ENCODE measurements around the gene RAI14.

RAI14 gene

GRCh38 chr5:34698109-34698419, 41.9 kb downstream of the RAI14 start:
- Histone ChIP-seq H2AFZ (ENCODE audit: low read length) (no peak overlapping the region), H3K9me2 (replicated peaks; ENCODE audit: insufficient read depth, low read length) (no peaks in the 10 kb centered on the region), H3K4me2 (ENCODE audit: low read depth, low read length) (no peak overlapping the region), H3K9me3 (replicated peaks; ENCODE audit: insufficient read depth, low read length) (no peaks in the 10 kb centered on the region), H3K27ac (ENCODE audit: low read length) (no peak overlapping the region), H3K4me1 (ENCODE audit: low read length) (no peaks in the 10 kb centered on the region), H3F3A (ENCODE audit: insufficient read depth, low read length) (no peaks in the 10 kb centered on the region), H3K4me3 (ENCODE audit: low read length) (no peak overlapping the region), H4K20me1 (ENCODE audit: insufficient read depth, low read length) (no peaks in the 10 kb centered on the region), H3K9ac (ENCODE audit: low read length) (no peak overlapping the region), H3K27me3 (replicated peaks; ENCODE audit: insufficient read depth, low read length) (no peaks in the 10 kb centered on the region), H3K79me2 (ENCODE audit: low read length) (no peaks in the 10 kb centered on the region), H3K36me3 (replicated peaks; ENCODE audit: insufficient read depth, low read length) (no peaks in the 10 kb centered on the region)
- DNase-seq: no peak
- no peak for TF ChIP-seq EZH2 (optimal IDR thresholded peaks at IDR 0.05; ENCODE audit: low read depth, low read length)
- no peak for TF ChIP-seq CTCF (IDR thresholded peaks at IDR 0.05; ENCODE audit: low read length)
- no peak for TF ChIP-seq EZH2phosphoT487 (IDR thresholded peaks at IDR 0.05; ENCODE audit: low read length)

DNA sequence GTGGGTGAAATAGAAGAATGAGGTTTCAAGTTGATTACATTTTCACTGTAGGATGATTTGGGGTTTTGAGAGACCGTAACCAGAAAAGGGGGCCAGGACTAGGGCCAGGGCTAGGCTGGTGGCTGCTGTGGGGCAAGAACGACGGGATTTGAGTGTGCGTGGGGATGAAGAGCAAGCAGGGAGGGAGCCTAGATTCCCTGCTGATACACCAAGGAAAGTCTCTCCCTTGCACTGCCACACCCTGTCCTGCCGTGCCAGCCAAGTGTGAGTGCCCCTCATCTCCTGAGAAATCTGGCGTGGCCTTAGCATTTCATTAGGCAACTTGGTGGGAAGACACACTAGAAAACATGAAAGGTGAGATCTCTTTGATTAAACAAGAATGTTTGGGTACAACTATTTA, 42.6 kb downstream of the RAI14 start:
- Histone ChIP-seq H3K9me3 (replicated peaks; ENCODE audit: insufficient read depth, low read length) (no peaks in the 10 kb centered on the region), H3K9ac (ENCODE audit: low read length) (no peak overlapping the region), H4K20me1 (ENCODE audit: insufficient read depth, low read length) (no peaks in the 10 kb centered on the region), H3K36me3 (replicated peaks; ENCODE audit: insufficient read depth, low read length) (no peaks in the 10 kb centered on the region), H3F3A (ENCODE audit: insufficient read depth, low read length) (no peaks in the 10 kb centered on the region), H2AFZ (ENCODE audit: low read length) (no peak overlapping the region), H3K4me3 (ENCODE audit: low read length) (no peak overlapping the region), H3K4me1 (ENCODE audit: low read length) (no peaks in the 10 kb centered on the region), H3K27me3 (replicated peaks; ENCODE audit: insufficient read depth, low read length) (no peaks in the 10 kb centered on the region), H3K27ac (ENCODE audit: low read length) (no peak overlapping the region), H3K9me2 (replicated peaks; ENCODE audit: insufficient read depth, low read length) (no peaks in the 10 kb centered on the region), H3K79me2 (ENCODE audit: low read length) (no peaks in the 10 kb centered on the region), H3K4me2 (ENCODE audit: low read depth, low read length) (no peak overlapping the region)
- TF ChIP-seq EZH2 (optimal IDR thresholded peaks at IDR 0.05; ENCODE audit: low read depth, low read length) (no peak), CTCF (IDR thresholded peaks at IDR 0.05; ENCODE audit: low read length) (no peak), EZH2phosphoT487 (IDR thresholded peaks at IDR 0.05; ENCODE audit: low read length) (no peak)
- DNase-seq: no peak

DNA sequence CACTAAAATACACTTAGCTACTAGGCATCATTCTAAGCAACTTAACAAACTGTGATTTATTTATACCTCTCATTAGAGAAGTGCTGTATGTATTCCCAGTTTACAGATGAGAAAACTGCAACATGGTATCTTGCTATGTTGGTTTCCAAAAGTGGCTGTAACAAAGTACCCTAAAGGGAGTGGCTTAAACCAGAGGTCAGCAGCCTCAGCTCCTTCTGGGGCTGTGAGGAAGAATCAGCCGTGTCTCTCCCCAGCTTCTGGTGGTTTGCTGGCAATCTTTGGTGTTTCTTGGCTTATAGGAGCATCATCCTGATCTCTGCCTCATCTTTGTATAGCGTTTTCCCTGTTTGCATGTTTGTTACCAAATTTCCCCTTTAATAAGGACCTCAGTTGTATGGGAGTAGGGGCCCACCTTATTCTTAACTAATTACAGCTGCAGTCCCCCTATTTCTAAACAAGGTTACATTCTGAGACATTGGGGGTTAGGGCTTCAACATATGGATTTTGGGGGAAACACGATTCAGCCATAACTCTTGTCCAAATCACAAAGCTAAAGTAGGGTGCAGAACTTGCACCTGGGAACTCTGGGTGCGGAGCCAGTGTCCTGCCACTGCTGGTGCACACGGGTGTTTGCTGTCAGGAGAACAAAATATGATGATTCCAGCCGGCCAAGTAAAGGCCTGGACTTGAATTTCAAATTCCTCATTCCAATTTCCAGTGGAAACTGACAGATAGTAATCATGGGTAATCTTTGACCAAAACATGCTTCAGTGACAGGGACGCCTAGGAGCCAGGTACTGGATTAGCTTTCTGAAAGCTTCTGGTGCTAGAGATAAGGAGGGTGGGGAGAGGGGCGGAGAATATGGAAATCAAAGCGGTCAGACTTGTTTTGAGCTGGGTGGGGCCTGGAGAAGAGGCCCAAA, 43.3 kb downstream of the RAI14 start:
- H3K9me3 ChIP-seq (replicated peaks; ENCODE audit: insufficient read depth, low read length): no peaks in the 10 kb centered on the region
- no peak overlapping the region for H3K4me2 ChIP-seq (ENCODE audit: low read depth, low read length)
- H3K9ac ChIP-seq (ENCODE audit: low read length): no peak overlapping the region
- no peaks in the 10 kb centered on the region for H3K79me2 ChIP-seq (ENCODE audit: low read length)
- H3K27me3 ChIP-seq (replicated peaks; ENCODE audit: insufficient read depth, low read length): no peaks in the 10 kb centered on the region
- no peaks in the 10 kb centered on the region for H3K9me2 ChIP-seq (replicated peaks; ENCODE audit: insufficient read depth, low read length)
- H3K36me3 ChIP-seq (replicated peaks; ENCODE audit: insufficient read depth, low read length): no peaks in the 10 kb centered on the region
- TF ChIP-seq EZH2 (optimal IDR thresholded peaks at IDR 0.05; ENCODE audit: low read depth, low read length) (no peak), EZH2phosphoT487 (IDR thresholded peaks at IDR 0.05; ENCODE audit: low read length) (no peak), CTCF (IDR thresholded peaks at IDR 0.05; ENCODE audit: low read length) (no peak)
- no peaks in the 10 kb centered on the region for H4K20me1 ChIP-seq (ENCODE audit: insufficient read depth, low read length)
- H3F3A ChIP-seq (ENCODE audit: insufficient read depth, low read length): no peaks in the 10 kb centered on the region
- H3K4me3 ChIP-seq (ENCODE audit: low read length): no peak overlapping the region
- no peak for DNase-seq
- no peak overlapping the region for H3K27ac ChIP-seq (ENCODE audit: low read length)
- no peaks in the 10 kb centered on the region for H3K4me1 ChIP-seq (ENCODE audit: low read length)
- H2AFZ ChIP-seq (ENCODE audit: low read length): no peak overlapping the region

All from MM.1S (cell line).